ENCODE results near the gene ZNF69.
"Not testable (repeated sequence)": the region's sequence is repeated elsewhere in the genome, so short reads cannot be mapped to it uniquely, and the experiment has no call there.

Gene ZNF69

DNA sequence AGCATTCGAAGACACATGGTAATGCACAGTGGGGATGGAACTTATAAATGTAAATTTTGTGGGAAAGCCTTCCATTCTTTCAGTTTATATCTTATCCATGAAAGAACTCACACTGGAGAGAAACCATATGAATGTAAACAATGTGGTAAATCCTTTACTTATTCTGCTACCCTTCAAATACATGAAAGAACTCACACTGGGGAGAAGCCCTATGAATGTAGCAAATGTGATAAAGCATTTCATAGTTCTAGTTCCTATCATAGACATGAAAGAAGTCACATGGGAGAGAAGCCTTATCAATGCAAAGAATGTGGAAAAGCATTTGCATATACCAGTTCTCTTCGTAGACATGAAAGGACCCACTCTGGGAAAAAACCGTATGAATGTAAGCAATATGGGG, 61.1 kb downstream of the ZNF69 start:
- H3K9me3 ChIP-seq (ENCODE audit: insufficient read depth, low read length): peaks cover 97% of the 10 kb centered on the region
- no peak for TF ChIP-seq SUZ12 (IDR thresholded peaks at IDR 0.05; ENCODE audit: extremely low read depth, insufficient read depth, insufficient read length)
- TF ChIP-seq YY1 (IDR thresholded peaks at IDR 0.05; ENCODE audit: insufficient read depth, insufficient read length): no peak
- TF ChIP-seq ZNF274 (IDR thresholded peaks at IDR 0.05; ENCODE audit: low read depth, low read length): no peak

DNA sequence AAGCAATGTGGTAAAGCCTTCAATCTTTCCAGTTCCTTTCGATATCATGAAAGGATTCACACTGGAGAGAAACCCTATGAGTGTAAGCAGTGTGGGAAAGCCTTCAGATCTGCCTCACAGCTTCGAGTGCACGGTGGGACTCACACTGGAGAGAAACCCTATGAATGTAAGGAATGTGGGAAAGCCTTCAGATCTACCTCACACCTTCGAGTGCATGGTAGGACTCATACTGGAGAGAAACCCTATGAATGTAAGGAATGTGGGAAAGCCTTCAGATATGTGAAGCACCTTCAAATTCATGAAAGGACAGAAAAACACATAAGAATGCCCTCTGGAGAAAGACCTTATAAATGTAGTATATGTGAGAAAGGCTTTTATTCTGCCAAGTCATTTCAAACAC, 61.6 kb downstream of the ZNF69 start:
- H3K36me3 ChIP-seq (ENCODE audit: insufficient read depth, insufficient read length, low read length): peaks cover 74% of the 10 kb centered on the region
- no peaks in the 10 kb centered on the region for H3K4me1 ChIP-seq (ENCODE audit: insufficient read depth, insufficient read length)
- H3K9ac ChIP-seq (ENCODE audit: insufficient read length, low read depth): no peak overlapping the region
- no peaks in the 10 kb centered on the region for H3K27me3 ChIP-seq (ENCODE audit: insufficient read depth, insufficient read length)
- H3K4me3 ChIP-seq (ENCODE audit: insufficient read length, low read depth): no peak overlapping the region
- DNase-seq (ENCODE audit: low read depth, low spot score): no peak
- TF ChIP-seq YY1 (IDR thresholded peaks at IDR 0.05; ENCODE audit: insufficient read depth, insufficient read length): no peak
- no peak for TF ChIP-seq ZNF274 (IDR thresholded peaks at IDR 0.05; ENCODE audit: low read depth, low read length)
- TF ChIP-seq SUZ12 (IDR thresholded peaks at IDR 0.05; ENCODE audit: extremely low read depth, insufficient read depth, insufficient read length): no peak
- peaks cover 92% of the 10 kb centered on the region for H3K9me3 ChIP-seq (ENCODE audit: insufficient read depth, low read length)

More for the DNA sequence above, 61.1 kb downstream of the ZNF69 start:
- Histone ChIP-seq H3K27me3 (ENCODE audit: insufficient read depth, insufficient read length) (no peaks in the 10 kb centered on the region), H3K4me1 (ENCODE audit: insufficient read depth, insufficient read length) (no peaks in the 10 kb centered on the region), H3K4me3 (ENCODE audit: insufficient read length, low read depth) (no peak overlapping the region), H3K9ac (ENCODE audit: insufficient read length, low read depth) (no peak overlapping the region), H3K36me3 (ENCODE audit: insufficient read depth, insufficient read length, low read length) (peaks cover 79% of the 10 kb centered on the region)
- no peak for DNase-seq (ENCODE audit: low read depth, low spot score)

DNA sequence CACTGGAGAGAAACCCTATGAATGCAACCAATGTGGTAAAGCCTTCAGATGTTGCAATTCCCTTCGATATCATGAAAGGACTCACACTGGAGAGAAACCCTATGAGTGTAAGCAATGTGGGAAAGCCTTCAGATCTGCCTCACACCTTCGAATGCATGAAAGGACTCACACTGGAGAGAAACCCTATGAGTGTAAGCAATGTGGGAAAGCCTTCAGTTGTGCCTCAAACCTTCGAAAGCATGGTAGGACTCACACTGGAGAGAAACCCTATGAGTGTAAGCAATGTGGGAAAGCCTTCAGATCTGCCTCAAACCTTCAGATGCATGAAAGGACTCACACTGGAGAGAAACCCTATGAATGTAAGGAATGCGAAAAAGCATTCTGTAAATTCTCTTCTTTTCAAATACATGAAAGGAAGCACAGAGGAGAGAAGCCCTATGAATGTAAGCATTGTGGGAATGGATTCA, 62.1 kb downstream of the ZNF69 start:
- H3K4me1 ChIP-seq (ENCODE audit: insufficient read depth, insufficient read length); H3K4me3 ChIP-seq (ENCODE audit: insufficient read length, low read depth): not testable (repeated sequence)
- peaks cover 69% of the 10 kb centered on the region for H3K36me3 ChIP-seq (ENCODE audit: insufficient read depth, insufficient read length, low read length)

DNA sequence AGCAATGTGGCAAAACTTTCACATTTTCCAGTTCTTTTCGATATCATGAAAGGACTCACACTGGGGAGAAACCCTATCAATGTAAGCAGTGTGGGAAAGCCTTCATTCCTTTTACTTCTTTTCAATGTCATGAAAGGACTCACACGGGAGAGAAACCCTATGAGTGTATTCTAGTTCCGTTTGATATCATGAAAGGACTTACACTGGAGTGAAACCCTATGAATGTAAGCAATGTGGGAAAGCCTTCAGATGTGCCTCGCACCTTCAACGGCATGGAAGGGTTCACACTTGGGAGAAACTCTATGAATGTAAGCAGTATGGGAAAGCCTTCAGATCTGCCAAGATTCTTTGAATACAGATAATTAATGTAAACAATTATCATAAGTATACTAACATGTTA, 62.7 kb downstream of the ZNF69 start:
- Histone ChIP-seq H3K9ac (ENCODE audit: insufficient read length, low read depth) (no peak overlapping the region), H3K4me1 (ENCODE audit: insufficient read depth, insufficient read length) (no peaks in the 10 kb centered on the region), H3K4me3 (ENCODE audit: insufficient read length, low read depth) (no peak overlapping the region), H3K27me3 (ENCODE audit: insufficient read depth, insufficient read length) (no peaks in the 10 kb centered on the region), H3K36me3 (ENCODE audit: insufficient read depth, insufficient read length, low read length) (peaks cover 63% of the 10 kb centered on the region), H3K9me3 (ENCODE audit: insufficient read depth, low read length) (peaks cover 80% of the 10 kb centered on the region)
- TF ChIP-seq YY1 (IDR thresholded peaks at IDR 0.05; ENCODE audit: insufficient read depth, insufficient read length) (no peak), SUZ12 (IDR thresholded peaks at IDR 0.05; ENCODE audit: extremely low read depth, insufficient read depth, insufficient read length) (no peak), ZNF274 (IDR thresholded peaks at IDR 0.05; ENCODE audit: low read depth, low read length) (no peak)
- DNase-seq (ENCODE audit: low read depth, low spot score): no peak

More for the DNA sequence above, 62.1 kb downstream of the ZNF69 start:
- TF ChIP-seq ZNF274 (IDR thresholded peaks at IDR 0.05; ENCODE audit: low read depth, low read length): peak; percentile 35
- not testable (repeated sequence) for DNase-seq (ENCODE audit: low read depth, low spot score); H3K27me3 ChIP-seq (ENCODE audit: insufficient read depth, insufficient read length); H3K9ac ChIP-seq (ENCODE audit: insufficient read length, low read depth)
- peaks cover 87% of the 10 kb centered on the region for H3K9me3 ChIP-seq (ENCODE audit: insufficient read depth, low read length)
